Amniotic stem cell (primary cell): Measurements from ENCODE around the gene CSF1R.
A peak's percentile ranks its signal among the peaks of the same experiment; 100 is the strongest.

Source experiments
- DNase-seq: peaks from one replicate; lab custom pipeline; 2025; lab: John Stamatoyannopoulos, UW

CSF1R gene

GRCh38 chr5:150023136-150023535 lies 63.2 kb downstream of the CSF1R start:
- no peak for DNase-seq

DNA sequence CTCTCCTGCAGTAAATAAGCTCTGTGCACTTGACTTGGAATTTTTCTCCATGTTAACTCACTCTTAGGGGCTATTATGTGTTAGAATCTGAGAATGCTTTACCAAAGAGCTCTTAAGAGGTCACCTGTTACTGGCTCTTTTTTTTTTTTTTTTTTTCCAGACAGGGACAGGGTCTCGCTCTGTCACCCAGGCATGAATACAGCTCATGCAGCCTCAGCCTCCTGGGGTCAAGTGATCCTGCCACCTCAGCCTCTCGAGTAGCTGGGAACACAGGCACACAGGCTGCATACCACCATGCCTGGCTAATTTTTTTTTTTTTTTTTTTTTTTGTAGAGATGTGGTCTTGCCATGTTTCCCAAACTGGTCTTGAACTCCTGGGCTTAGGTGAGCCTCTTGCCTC lies 63.7 kb downstream of the CSF1R start:
- no peak for DNase-seq

- DNase-seq: peak; percentile 57
These were observed 64.2 kb downstream of the CSF1R start for GRCh38 chr5:150022158-150022531.

DNA sequence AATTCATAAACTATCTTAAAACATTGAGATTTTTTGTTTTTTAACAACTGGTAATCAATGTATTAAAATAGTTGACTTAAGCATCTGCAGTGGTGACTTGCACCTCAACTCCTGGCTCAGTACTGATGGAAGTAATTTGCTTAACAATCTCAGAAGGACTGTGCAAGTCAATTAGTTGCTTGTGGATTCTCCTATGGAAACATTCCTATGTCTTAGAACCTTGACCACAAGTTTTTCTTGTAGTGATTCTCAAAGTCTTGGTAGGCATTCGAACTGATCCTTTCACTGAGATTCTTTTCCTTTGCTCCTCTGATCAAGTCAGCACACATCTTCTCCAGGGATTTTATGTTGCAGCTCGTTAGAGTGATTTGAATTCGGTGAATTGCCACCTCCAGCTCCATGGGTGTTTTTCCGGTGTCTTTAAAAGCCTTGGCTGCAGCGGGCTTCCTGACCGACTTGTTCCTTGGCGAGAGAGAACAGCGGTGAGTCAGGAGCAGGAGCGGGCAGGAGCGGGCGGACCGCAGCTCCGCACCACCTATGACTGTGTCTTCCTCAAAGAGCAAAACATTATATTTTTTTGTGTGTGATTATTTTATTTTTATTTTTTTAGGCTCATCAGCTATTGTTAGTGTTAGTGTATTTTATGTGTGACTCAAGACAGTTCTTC lies 64.7 kb downstream of the CSF1R start:
- DNase-seq: no peak

DNA sequence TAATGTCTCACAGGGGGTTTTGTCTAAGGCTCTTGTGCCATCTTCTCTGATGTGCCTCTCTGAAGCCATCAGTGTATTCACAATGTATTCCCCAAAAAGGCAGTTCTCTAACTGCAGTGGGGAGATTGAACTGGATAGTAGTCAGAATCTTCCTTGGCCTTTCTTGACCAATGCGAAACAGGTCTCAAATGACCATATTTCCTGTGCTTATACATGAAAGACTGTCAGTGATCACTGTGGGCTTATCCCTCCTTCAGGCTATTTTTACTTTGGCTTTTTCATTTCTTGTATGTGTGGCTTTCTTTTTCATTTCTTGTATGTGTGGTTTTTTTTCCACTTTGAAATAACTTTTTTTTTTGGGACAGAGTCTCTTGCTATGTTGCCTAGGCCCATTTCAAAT lies 66.1 kb downstream of the CSF1R start:
- DNase-seq: no peak

DNA sequence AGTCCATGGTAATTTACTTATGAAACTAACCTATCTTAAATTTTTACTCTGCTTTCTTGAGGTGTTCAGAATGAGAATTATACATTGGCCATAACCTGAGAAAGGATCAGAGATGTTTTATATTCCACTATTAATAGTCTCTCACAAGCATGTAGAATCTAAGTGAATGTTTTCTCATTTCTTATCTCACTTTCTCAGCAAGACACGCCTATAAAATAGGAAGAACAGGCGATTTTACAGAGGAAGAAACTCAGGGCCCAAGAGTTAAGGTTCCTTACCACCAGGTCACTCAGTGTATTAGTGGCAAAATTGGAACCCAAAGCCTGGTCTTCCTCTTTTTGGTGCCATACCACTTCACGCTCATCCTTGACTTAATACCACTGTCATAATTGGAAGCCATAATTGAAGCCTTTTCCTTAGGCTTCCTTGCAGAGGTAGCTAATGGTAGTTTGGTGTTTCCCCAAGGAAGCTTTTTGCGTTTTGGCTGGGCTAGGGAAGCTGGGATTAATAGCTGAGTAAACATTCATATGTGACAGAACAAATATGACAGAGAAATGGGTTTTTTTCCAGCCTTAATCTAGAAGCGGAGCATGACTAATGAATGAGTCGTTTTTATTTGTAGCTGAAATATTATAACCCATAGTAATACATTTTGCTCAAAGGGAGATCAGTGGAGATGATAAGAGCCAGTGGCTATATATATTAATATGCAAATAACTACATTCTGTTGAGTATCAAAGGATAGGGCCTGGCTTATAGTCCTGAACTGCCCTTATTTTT lies 68.9 kb downstream of the CSF1R start:
- no peak for DNase-seq

DNA sequence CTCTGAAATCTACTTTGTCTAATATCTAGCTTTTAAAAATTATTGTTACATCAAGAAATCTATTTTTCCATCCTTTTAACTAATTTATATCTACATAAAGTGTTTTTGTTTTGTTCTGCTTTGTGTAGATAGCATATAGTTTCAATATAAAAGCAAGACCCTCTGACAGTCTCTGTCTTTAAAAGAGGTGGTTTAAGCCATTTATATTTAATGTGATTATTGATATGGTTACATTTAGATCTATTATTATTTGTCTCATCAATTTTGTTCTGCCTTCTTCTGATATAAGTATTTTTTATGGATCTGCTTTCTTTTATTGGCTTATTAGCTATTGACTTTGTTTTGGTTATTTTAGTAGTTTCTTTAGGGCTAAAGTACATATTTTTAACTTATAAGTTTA lies 69.8 kb downstream of the CSF1R start:
- DNase-seq: no peak

- DNase-seq: no peak
These were observed 70.9 kb downstream of the CSF1R start for GRCh38 chr5:150015415-150015814.

DNA sequence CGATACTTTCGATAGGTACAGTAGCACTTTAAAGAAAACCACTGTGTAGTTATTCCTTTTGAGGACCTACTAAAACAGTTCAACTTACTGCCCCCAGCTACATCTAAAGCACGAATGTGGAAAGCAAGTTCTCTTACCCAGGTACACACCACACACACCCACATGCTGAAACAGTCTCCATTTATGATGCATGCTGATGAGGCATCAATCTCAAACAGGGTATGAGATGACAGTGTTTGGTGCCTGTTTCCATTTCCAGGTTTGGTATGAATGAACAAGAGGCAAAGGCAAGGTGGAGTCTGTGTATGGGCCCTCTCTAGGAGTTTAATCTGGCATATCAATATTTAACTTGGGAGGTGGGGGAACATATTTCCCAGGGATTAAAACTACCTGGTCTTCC lies 71.9 kb downstream of the CSF1R start:
- no peak for DNase-seq

DNA sequence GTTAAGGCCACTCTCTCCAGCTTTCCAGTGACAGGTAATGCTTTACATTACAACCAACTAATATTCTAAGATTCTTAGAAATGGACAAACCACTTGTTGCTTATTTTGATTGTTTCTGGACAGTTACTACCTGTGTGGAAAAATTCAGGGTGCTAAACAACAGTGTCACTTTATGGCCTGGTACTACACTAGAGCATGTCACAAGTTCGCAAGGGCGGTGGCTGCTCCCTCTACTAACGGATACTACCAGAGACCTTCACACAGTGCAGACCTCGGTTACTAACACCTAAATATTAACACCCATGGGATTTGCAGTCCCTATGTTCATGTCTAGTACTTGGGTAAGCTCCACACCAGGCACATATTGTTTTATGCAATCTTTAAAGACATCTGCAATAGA lies 72.4 kb downstream of the CSF1R start:
- no peak for DNase-seq

- DNase-seq: no peak
These were observed 76.5 kb downstream of the CSF1R start for GRCh38 chr5:150009671-150010387.

GRCh38 chr5:150007050-150007449 lies 79.3 kb downstream of the CSF1R start:
- no peak for DNase-seq

GRCh38 chr5:150006318-150006717 lies 80.0 kb downstream of the CSF1R start:
- DNase-seq: no peak
